Measurements from ENCODE around the gene NPR3. TPM values are rescaled to one million over a fixed set of nuclear protein-coding genes. Genes with fewer than 3 reads are reported as not detected.

NPR3 gene
- total and polyA plus RNA-seq, 2 of the 8 experiments (the other 6 are each of a cell fraction or from before 2014, with no cell fraction given): not detected

- ChIA-PET CTCF (ENCODE audit: partially characterized antibody) (interaction anchor here (0.5 to 1.4 kb wide), 3 partner anchors 80 to 289 kb away, joined by 3 to 4 read pairs (median 3); partner anchors contain the start of gene NPR3), POLR2A (ENCODE audit: partially characterized antibody) (no interaction called here)
- no peak overlapping the region for H3K4ac ChIP-seq (replicated peaks; ENCODE audit: insufficient read length, low read depth, low read length)
- H3K9ac ChIP-seq (replicated peaks in 1 of 4; ENCODE audit: extremely low read depth in 1 of 4, low read depth in 3 of 4, low read length in 3 of 4): no peak overlapping the region
- no peak overlapping the region for H2BK5ac ChIP-seq (ENCODE audit: low read depth, low read length)
- H2AFZ ChIP-seq (ENCODE audit: low read length): no peak overlapping the region
- H3K14ac ChIP-seq (ENCODE audit: insufficient read length): no peak overlapping the region
- no peak overlapping the region for H3K18ac ChIP-seq (ENCODE audit: extremely low read depth, low read length)
- H3K79me2 ChIP-seq (ENCODE audit: control insufficient read depth in 1 of 2, insufficient read depth in 2 of 2, low read length in 2 of 2): no peaks in the 10 kb centered on the region
- no peak overlapping the region for H2BK20ac ChIP-seq (ENCODE audit: low read length)
- H2BK15ac ChIP-seq (ENCODE audit: low read length): no peak overlapping the region
- no peaks in the 10 kb centered on the region for H3K79me1 ChIP-seq (ENCODE audit: low read depth, low read length)
- H3K4me1 ChIP-seq (replicated peaks in 1 of 4; ENCODE audit: control insufficient read depth in 3 of 4, insufficient read depth in 4 of 4, low read length in 3 of 4): no peaks in the 10 kb centered on the region; a peak in 1 of 7 replicates
- H3K23ac ChIP-seq (ENCODE audit: insufficient read length): no peak overlapping the region
- H3K23me2 ChIP-seq (ENCODE audit: low read depth, low read length): no peaks in the 10 kb centered on the region
- no peak overlapping the region for H4K5ac ChIP-seq (ENCODE audit: insufficient read length, low read depth, low read length)
- H2BK120ac ChIP-seq (replicated peaks; ENCODE audit: low read depth, low read length): no peak overlapping the region
- no peak for FAIRE-seq
- no peaks in the 10 kb centered on the region for H3K36me3 ChIP-seq (ENCODE audit: control insufficient read depth in 2 of 4, insufficient read depth in 4 of 4, low read length in 3 of 4)
- no peak overlapping the region for H4K8ac ChIP-seq (ENCODE audit: extremely low read depth, insufficient read depth, low read length)
- 96% methylated on average over 2 of the region's 2 CpGs; no CpG with 5 or more reads in 1 of the 2 experiments for WGBS, 2 experiments (ENCODE audit: extremely low coverage in 1 of 2, insufficient coverage in 1 of 2, insufficient read length in 1 of 2, insufficient replicate concordance in 2 of 2, low coverage in 1 of 2, low lambda C conversion rate in 2 of 2, missing lambda C conversion rate in 1 of 2)
- no peak overlapping the region for H3K27ac ChIP-seq (ENCODE audit: low read depth, low read length)
- no peak overlapping the region for H3K56ac ChIP-seq (replicated peaks; ENCODE audit: insufficient read length, low read depth, low read length)
- no peak overlapping the region for H4K91ac ChIP-seq (replicated peaks; ENCODE audit: insufficient read length, low read length)
- no peak overlapping the region for H3K4me2 ChIP-seq (ENCODE audit: insufficient read depth in 1 of 2, low read depth in 2 of 2, low read length in 2 of 2)
- no peaks in the 10 kb centered on the region for H4K20me1 ChIP-seq (replicated peaks in 1 of 2; ENCODE audit: control insufficient read depth in 1 of 2, insufficient read depth in 2 of 2, low read length in 2 of 2)
- no peak for DNase-seq (ENCODE audit: low read depth in 1 of 2, low spot score in 2 of 2)
- no peaks in the 10 kb centered on the region; a peak in 1 of 7 replicates for H3K27me3 ChIP-seq (replicated peaks in 1 of 4; ENCODE audit: control insufficient read depth in 3 of 4, extremely low read depth in 1 of 4, insufficient read depth in 3 of 4, low read length in 3 of 4)
- no peak overlapping the region for H2AK5ac ChIP-seq (ENCODE audit: low read depth, low read length)
- H3K4me3 ChIP-seq (ENCODE audit: extremely low read depth in 1 of 4, insufficient read depth in 2 of 4, low read depth in 3 of 4, low read length in 4 of 4): no peak overlapping the region
- no peak overlapping the region for H2BK12ac ChIP-seq (ENCODE audit: low read depth, low read length)
- H3K9me3 ChIP-seq (ENCODE audit: insufficient read depth in 2 of 2, low read depth in 1 of 2, low read length in 1 of 2): 0 out of 4 replicates have a peak, but pooled peaks cover 0 to 2% of the 10 kb centered on the region in 2 experiments
- TF ChIP-seq GABPA (IDR thresholded peaks at IDR 0.05; ENCODE audit: borderline replicate concordance, insufficient read depth, low read length) (no peak), PHF8 (conservative IDR thresholded peaks at IDR 0.05; ENCODE audit: low read depth, low read length) (no peak), CEBPB (IDR thresholded peaks at IDR 0.05; ENCODE audit: low read depth, low read length) (no peak), BRCA1 (IDR thresholded peaks at IDR 0.05; ENCODE audit: low read depth, low read length) (no peak), POLR2AphosphoS5 (IDR thresholded peaks at IDR 0.05; ENCODE audit: low read depth, low read length) (no peak), CBX5 (IDR thresholded peaks at IDR 0.05; ENCODE audit: low read depth, low read length) (no peak), BCL11A (IDR thresholded peaks at IDR 0.05; ENCODE audit: low read depth in 2 of 2, low read length in 2 of 2) (no peak), HDAC6 (IDR thresholded peaks at IDR 0.05; ENCODE audit: low read depth, low read length) (no peak), TAF7 (optimal IDR thresholded peaks at IDR 0.05; ENCODE audit: borderline replicate concordance, low read depth, low read length) (no peak), RFX5 (IDR thresholded peaks at IDR 0.05; ENCODE audit: borderline replicate concordance, low read depth, low read length) (no peak)
- TF ChIP-seq, protein P1, sequence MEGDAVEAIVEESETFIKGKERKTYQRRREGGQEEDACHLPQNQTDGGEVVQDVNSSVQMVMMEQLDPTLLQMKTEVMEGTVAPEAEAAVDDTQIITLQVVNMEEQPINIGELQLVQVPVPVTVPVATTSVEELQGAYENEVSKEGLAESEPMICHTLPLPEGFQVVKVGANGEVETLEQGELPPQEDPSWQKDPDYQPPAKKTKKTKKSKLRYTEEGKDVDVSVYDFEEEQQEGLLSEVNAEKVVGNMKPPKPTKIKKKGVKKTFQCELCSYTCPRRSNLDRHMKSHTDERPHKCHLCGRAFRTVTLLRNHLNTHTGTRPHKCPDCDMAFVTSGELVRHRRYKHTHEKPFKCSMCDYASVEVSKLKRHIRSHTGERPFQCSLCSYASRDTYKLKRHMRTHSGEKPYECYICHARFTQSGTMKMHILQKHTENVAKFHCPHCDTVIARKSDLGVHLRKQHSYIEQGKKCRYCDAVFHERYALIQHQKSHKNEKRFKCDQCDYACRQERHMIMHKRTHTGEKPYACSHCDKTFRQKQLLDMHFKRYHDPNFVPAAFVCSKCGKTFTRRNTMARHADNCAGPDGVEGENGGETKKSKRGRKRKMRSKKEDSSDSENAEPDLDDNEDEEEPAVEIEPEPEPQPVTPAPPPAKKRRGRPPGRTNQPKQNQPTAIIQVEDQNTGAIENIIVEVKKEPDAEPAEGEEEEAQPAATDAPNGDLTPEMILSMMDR (IDR thresholded peaks at IDR 0.05; ENCODE audit: control extremely low read depth in 1 of 3, insufficient read depth in 1 of 3, low read depth in 1 of 3, low read length in 3 of 3): no peak
Measured at GRCh38 chr5:32790411-32790951, 79.4 kb downstream of the NPR3 start.

All from H1 (cell line).